ENCODE data around the gene UFM1.
"Not testable (repeated sequence)": the region's sequence is repeated elsewhere in the genome, so short reads cannot be mapped to it uniquely, and the experiment has no call there.

UFM1 gene

GRCh38 chr13:38363746-38364145 lies 14.1 kb downstream of the UFM1 start:
- not testable (repeated sequence) for DNase-seq (ENCODE audit: extremely low read depth in 1 of 2, low read depth in 1 of 2)

- no peak for DNase-seq (ENCODE audit: extremely low read depth in 1 of 2, low read depth in 1 of 2)
Measured at GRCh38 chr13:38365661-38366060, 16.0 kb downstream of the UFM1 start.

- DNase-seq (ENCODE audit: extremely low read depth in 1 of 2, low read depth in 1 of 2) = no peak
Measured at GRCh38 chr13:38366954-38367645, 17.4 kb downstream of the UFM1 start.

- no peak for DNase-seq (ENCODE audit: extremely low read depth in 1 of 2, low read depth in 1 of 2)
Measured at GRCh38 chr13:38369058-38369457, 19.4 kb downstream of the UFM1 start.

- DNase-seq (ENCODE audit: extremely low read depth in 1 of 2, low read depth in 1 of 2) = not testable (repeated sequence)
Measured at GRCh38 chr13:38370096-38370495, 20.4 kb downstream of the UFM1 start.

GRCh38 chr13:38372820-38373383 lies 23.3 kb downstream of the UFM1 start:
- no peak for DNase-seq (ENCODE audit: extremely low read depth in 1 of 2, low read depth in 1 of 2)

- no peak for DNase-seq (ENCODE audit: extremely low read depth in 1 of 2, low read depth in 1 of 2)
Measured at GRCh38 chr13:38376546-38376945, 26.9 kb downstream of the UFM1 start.

GRCh38 chr13:38381890-38382289 lies 32.2 kb downstream of the UFM1 start:
- DNase-seq (ENCODE audit: extremely low read depth in 1 of 2, low read depth in 1 of 2) = no peak

- DNase-seq (ENCODE audit: extremely low read depth in 1 of 2, low read depth in 1 of 2) = no peak
Measured at GRCh38 chr13:38382946-38383345, 33.3 kb downstream of the UFM1 start.

GRCh38 chr13:38384171-38384570 lies 34.5 kb downstream of the UFM1 start:
- DNase-seq (ENCODE audit: extremely low read depth in 1 of 2, low read depth in 1 of 2) = no peak

GRCh38 chr13:38385153-38385891 lies 35.7 kb downstream of the UFM1 start:
- no peak for DNase-seq (ENCODE audit: extremely low read depth in 1 of 2, low read depth in 1 of 2)

GRCh38 chr13:38386421-38386820 lies 36.8 kb downstream of the UFM1 start:
- DNase-seq (ENCODE audit: extremely low read depth in 1 of 2, low read depth in 1 of 2) = no peak

- no peak for DNase-seq (ENCODE audit: extremely low read depth in 1 of 2, low read depth in 1 of 2)
Measured at GRCh38 chr13:38391341-38391740, 41.7 kb downstream of the UFM1 start.

GRCh38 chr13:38394777-38395496 lies 45.3 kb downstream of the UFM1 start:
- DNase-seq (ENCODE audit: extremely low read depth in 1 of 2, low read depth in 1 of 2) = no peak

- no peak for DNase-seq (ENCODE audit: extremely low read depth in 1 of 2, low read depth in 1 of 2)
Measured at GRCh38 chr13:38395497-38395788, 45.8 kb downstream of the UFM1 start.

- no peak for DNase-seq (ENCODE audit: extremely low read depth in 1 of 2, low read depth in 1 of 2)
Measured at GRCh38 chr13:38398711-38399493, 49.3 kb downstream of the UFM1 start.

GRCh38 chr13:38399535-38399934 lies 49.9 kb downstream of the UFM1 start:
- DNase-seq (ENCODE audit: extremely low read depth in 1 of 2, low read depth in 1 of 2) = no peak

- DNase-seq (ENCODE audit: extremely low read depth in 1 of 2, low read depth in 1 of 2) = no peak
Measured at GRCh38 chr13:38401276-38401675, 51.6 kb downstream of the UFM1 start.

GRCh38 chr13:38405216-38405615 lies 55.6 kb downstream of the UFM1 start:
- DNase-seq (ENCODE audit: extremely low read depth in 1 of 2, low read depth in 1 of 2) = no peak

GRCh38 chr13:38409771-38410170 lies 60.1 kb downstream of the UFM1 start:
- no peak for DNase-seq (ENCODE audit: extremely low read depth in 1 of 2, low read depth in 1 of 2)

GRCh38 chr13:38412266-38412665 lies 62.6 kb downstream of the UFM1 start:
- DNase-seq (ENCODE audit: extremely low read depth in 1 of 2, low read depth in 1 of 2) = no peak
